ENCODE data around the gene ARID1A.

ARID1A gene

GRCh38 chr1:26743426-26744059, 47.7 kb downstream of the ARID1A start:
- H3K79me2 ChIP-seq (ENCODE audit: insufficient read depth, low read length), result peaks cover 89% of the 10 kb centered on the region
- peak overlapping the region; percentile 29 for H3K4me3 ChIP-seq (ENCODE audit: low read length, poor library complexity, severe bottlenecking)
- H3K36me3 ChIP-seq (ENCODE audit: insufficient read depth, low read length), result peaks cover 84% of the 10 kb centered on the region
- H3K9ac ChIP-seq (ENCODE audit: low read depth, low read length, poor library complexity, severe bottlenecking), result no peak overlapping the region
- H3K9me2 ChIP-seq (replicated peaks; ENCODE audit: low read depth, low read length), result no peaks in the 10 kb centered on the region
- peaks cover 23% of the 10 kb centered on the region for H3K4me1 ChIP-seq (ENCODE audit: insufficient read depth, low read length, poor library complexity, severe bottlenecking)
- peak overlapping the region; percentile 90 for H3K4me2 ChIP-seq (ENCODE audit: low read depth, low read length, poor library complexity, severe bottlenecking)
- peaks cover 13% of the 10 kb centered on the region for H3F3A ChIP-seq (ENCODE audit: low read depth)
- no peak for TF ChIP-seq EZH2phosphoT487 (IDR thresholded peaks at IDR 0.05; ENCODE audit: borderline replicate concordance)
- TF ChIP-seq, protein P1, sequence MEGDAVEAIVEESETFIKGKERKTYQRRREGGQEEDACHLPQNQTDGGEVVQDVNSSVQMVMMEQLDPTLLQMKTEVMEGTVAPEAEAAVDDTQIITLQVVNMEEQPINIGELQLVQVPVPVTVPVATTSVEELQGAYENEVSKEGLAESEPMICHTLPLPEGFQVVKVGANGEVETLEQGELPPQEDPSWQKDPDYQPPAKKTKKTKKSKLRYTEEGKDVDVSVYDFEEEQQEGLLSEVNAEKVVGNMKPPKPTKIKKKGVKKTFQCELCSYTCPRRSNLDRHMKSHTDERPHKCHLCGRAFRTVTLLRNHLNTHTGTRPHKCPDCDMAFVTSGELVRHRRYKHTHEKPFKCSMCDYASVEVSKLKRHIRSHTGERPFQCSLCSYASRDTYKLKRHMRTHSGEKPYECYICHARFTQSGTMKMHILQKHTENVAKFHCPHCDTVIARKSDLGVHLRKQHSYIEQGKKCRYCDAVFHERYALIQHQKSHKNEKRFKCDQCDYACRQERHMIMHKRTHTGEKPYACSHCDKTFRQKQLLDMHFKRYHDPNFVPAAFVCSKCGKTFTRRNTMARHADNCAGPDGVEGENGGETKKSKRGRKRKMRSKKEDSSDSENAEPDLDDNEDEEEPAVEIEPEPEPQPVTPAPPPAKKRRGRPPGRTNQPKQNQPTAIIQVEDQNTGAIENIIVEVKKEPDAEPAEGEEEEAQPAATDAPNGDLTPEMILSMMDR (conservative IDR thresholded peaks at IDR 0.05; ENCODE audit: low read length), result no peak
- no peak overlapping the region for H2AFZ ChIP-seq (ENCODE audit: low read length)
- H4K20me1 ChIP-seq (ENCODE audit: insufficient read depth, low read length, poor library complexity, severe bottlenecking), result peaks cover 88% of the 10 kb centered on the region
- no peaks in the 10 kb centered on the region for H3K27me3 ChIP-seq (ENCODE audit: insufficient read depth, low read length, poor library complexity, severe bottlenecking)
- no peaks in the 10 kb centered on the region for H3K9me3 ChIP-seq (ENCODE audit: insufficient read depth, low read depth, low read length)

DNA sequence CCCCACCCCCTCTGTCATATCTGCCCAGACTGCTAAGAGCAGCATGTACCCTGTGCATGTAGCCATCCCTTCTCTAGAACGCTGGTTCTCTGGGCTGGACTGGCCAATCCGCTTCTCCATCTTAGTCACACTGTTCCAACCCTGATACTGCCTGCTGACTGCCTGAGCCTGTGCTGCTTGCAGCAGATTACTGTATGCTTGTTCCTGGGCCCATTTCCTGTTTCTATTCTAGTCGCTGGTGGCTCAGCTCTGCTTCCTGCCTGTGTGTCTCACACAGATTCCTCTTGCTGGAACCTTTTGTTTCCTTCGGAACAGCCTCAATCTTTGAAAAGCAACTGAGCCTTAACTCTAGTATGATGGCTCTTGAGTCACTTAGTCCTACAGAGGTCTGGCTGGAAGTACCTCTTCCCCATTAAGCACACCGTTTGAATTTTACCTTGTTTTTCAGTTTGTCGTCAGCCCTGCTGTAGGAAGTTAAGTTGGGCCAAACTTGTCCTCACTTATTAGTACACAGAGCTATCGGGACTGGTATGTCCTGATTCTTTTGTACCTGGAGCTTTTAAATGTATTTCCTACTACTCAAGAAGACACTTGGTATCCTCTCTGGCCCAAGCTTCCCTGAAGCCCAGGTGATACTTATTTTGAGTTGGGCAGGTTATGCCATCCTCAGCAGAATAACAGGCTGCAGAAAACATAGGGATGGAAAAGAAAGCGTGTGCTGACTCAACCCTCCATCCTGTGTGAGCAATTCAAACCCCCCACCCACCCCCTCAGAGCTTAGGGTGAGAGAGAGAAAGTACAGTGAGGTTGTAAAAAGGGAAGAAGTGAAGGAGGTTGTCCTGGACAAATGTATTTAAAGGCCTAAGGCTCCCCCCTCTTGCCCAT, 48.5 kb downstream of the ARID1A start:
- Histone ChIP-seq H3K9me3 (ENCODE audit: insufficient read depth, low read depth, low read length) (no peaks in the 10 kb centered on the region), H3K4me3 (ENCODE audit: low read length, poor library complexity, severe bottlenecking) (peak overlapping the region; percentile 66), H3K9me2 (replicated peaks; ENCODE audit: low read depth, low read length) (no peaks in the 10 kb centered on the region), H3K79me2 (ENCODE audit: insufficient read depth, low read length) (peaks cover 90% of the 10 kb centered on the region), H3K27me3 (ENCODE audit: insufficient read depth, low read length, poor library complexity, severe bottlenecking) (no peaks in the 10 kb centered on the region), H3F3A (ENCODE audit: low read depth) (peaks cover 13% of the 10 kb centered on the region), H4K20me1 (ENCODE audit: insufficient read depth, low read length, poor library complexity, severe bottlenecking) (peaks cover 86% of the 10 kb centered on the region), H3K9ac (ENCODE audit: low read depth, low read length, poor library complexity, severe bottlenecking) (peak overlapping the region; percentile 65), H3K4me1 (ENCODE audit: insufficient read depth, low read length, poor library complexity, severe bottlenecking) (peaks cover 23% of the 10 kb centered on the region), H3K4me2 (ENCODE audit: low read depth, low read length, poor library complexity, severe bottlenecking) (peak overlapping the region; percentile 90), H3K36me3 (ENCODE audit: insufficient read depth, low read length) (peaks cover 82% of the 10 kb centered on the region), H2AFZ (ENCODE audit: low read length) (no peak overlapping the region)
- no peak for TF ChIP-seq EZH2phosphoT487 (IDR thresholded peaks at IDR 0.05; ENCODE audit: borderline replicate concordance)
- TF ChIP-seq, protein P1 (conservative IDR thresholded peaks at IDR 0.05; ENCODE audit: low read length), result no peak

- Histone ChIP-seq H4K20me1 (ENCODE audit: insufficient read depth, low read length, poor library complexity, severe bottlenecking) (peaks cover 86% of the 10 kb centered on the region), H3K36me3 (ENCODE audit: insufficient read depth, low read length) (peaks cover 82% of the 10 kb centered on the region)
These were observed 49.4 kb downstream of the ARID1A start for GRCh38 chr1:26745191-26745590.

More at GRCh38 chr1:26745191-26745590, 49.4 kb downstream of the ARID1A start:
- Histone ChIP-seq H3K27me3 (ENCODE audit: insufficient read depth, low read length, poor library complexity, severe bottlenecking) (no peaks in the 10 kb centered on the region), H3F3A (ENCODE audit: low read depth) (peaks cover 13% of the 10 kb centered on the region), H3K4me2 (ENCODE audit: low read depth, low read length, poor library complexity, severe bottlenecking) (peak overlapping the region; percentile 90), H3K9ac (ENCODE audit: low read depth, low read length, poor library complexity, severe bottlenecking) (peak overlapping the region; percentile 65), H3K4me1 (ENCODE audit: insufficient read depth, low read length, poor library complexity, severe bottlenecking) (peaks cover 23% of the 10 kb centered on the region), H3K79me2 (ENCODE audit: insufficient read depth, low read length) (peaks cover 90% of the 10 kb centered on the region), H3K9me2 (replicated peaks; ENCODE audit: low read depth, low read length) (no peaks in the 10 kb centered on the region), H2AFZ (ENCODE audit: low read length) (no peak overlapping the region), H3K4me3 (ENCODE audit: low read length, poor library complexity, severe bottlenecking) (peak overlapping the region; percentile 66), H3K9me3 (ENCODE audit: insufficient read depth, low read depth, low read length) (no peaks in the 10 kb centered on the region)
- TF ChIP-seq EZH2phosphoT487 (IDR thresholded peaks at IDR 0.05; ENCODE audit: borderline replicate concordance), result no peak
- TF ChIP-seq, protein P1 (conservative IDR thresholded peaks at IDR 0.05; ENCODE audit: low read length), result no peak
